ENCODE data around the gene IGFLR1. TPM values are rescaled to one million over a fixed set of nuclear protein-coding genes. Genes with fewer than 3 reads are reported as not detected.

Gene IGFLR1
- total and polyA plus RNA-seq, 2 experiments from 2014 or later = 2.6 to 5.5 TPM

DNA sequence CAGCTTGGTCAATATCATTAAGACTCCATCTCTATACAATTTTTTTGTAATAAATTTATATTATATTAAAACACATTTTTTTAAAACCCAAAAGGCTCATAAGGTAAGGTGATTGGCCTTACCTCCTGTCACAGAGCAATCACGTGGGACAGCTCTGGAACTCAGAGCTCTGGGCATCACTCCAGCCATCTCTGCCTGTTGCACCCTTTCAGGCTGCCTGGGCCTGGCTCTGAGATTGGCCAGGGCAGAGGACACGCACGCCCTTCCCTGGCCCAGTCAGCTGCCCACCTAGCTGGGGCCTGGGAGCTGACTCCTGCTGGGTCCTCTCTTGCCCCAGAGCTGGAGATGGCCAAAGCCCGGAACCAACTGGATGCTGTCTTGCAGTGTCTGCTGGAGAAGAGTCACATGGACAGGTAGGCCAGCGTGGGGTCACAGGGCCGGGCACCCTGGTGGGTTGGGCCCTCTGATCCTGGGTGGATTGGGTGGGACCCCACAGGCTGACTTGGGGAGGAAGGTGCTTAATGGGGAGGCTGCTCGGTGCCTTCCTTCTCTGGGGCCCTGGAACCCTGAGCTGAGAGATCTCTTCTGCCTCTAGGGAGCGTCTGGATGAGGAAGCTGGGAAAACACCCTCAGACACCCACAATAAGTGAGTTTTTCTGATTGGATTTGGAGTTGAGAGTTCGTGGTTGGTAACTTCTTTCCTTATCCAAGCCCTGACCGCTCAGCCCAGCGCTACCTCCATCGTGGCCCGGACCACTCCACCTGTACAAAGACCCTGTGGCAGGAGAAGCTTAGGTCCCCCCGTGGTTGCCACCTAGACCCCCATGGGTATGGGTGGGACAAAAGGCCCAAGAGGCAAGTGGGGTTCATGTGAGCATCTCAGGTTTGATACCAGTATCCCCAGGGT lies 9.8 kb upstream of the IGFLR1 start:
- H3K4me1 ChIP-seq (ENCODE audit: low read depth) = peaks cover 10% of the 10 kb centered on the region
- DNase-seq (ENCODE audit: low read depth in 1 of 2, low spot score in 1 of 2) = no peak
- H3K4me3 ChIP-seq = no peak overlapping the region
- no peaks in the 10 kb centered on the region for H3K36me3 ChIP-seq
- H3K27me3 ChIP-seq = no peaks in the 10 kb centered on the region
- no peak overlapping the region for H3K27ac ChIP-seq
- H3K9me3 ChIP-seq (ENCODE audit: low read depth) = no peaks in the 10 kb centered on the region
- TF ChIP-seq CTCF (IDR thresholded peaks at IDR 0.05; ENCODE audit: low read depth, low read length) = no peak

DNA sequence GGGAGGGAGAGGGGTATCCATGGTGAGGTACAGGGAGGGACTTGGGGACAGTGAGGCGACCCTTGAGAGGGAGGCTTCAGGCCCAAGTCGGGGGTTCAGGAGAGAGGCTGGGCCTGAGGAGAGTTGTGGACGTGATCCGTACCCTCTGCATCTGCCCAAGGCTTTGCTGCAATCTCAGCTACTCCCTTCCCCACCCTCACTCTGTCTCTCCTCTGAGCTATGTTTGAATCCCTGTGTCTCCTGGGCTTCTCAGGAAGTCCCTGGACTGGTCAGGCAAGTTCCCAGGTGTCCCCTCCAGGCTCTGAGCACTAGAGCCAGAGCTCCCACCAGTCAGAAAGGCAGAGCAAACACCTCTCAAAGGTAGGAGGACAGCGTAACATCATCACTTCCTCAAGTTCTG lies 7.9 kb upstream of the IGFLR1 start:
- H3K4me3 ChIP-seq = no peak overlapping the region
- H3K27ac ChIP-seq = no peak overlapping the region
- no peak for TF ChIP-seq CTCF (IDR thresholded peaks at IDR 0.05; ENCODE audit: low read depth, low read length)
- no peaks in the 10 kb centered on the region for H3K9me3 ChIP-seq (ENCODE audit: low read depth)
- no peak for DNase-seq (ENCODE audit: low read depth in 1 of 2, low spot score in 1 of 2)
- no peaks in the 10 kb centered on the region for H3K4me1 ChIP-seq (ENCODE audit: low read depth)
- no peaks in the 10 kb centered on the region for H3K36me3 ChIP-seq
- H3K27me3 ChIP-seq = no peaks in the 10 kb centered on the region

GRCh38 chr19:35748106-35749020 lies 6.1 kb upstream of the IGFLR1 start, which contains the start of gene LIN37:
LIN37 (plus strand) TSS chr19:35748576; CDS start chr19:35748725, 149 bp downstream.
- H3K27me3 ChIP-seq = no peaks in the 10 kb centered on the region
- H3K4me1 ChIP-seq (ENCODE audit: low read depth) = no peaks in the 10 kb centered on the region
- no peak for TF ChIP-seq CTCF (IDR thresholded peaks at IDR 0.05; ENCODE audit: low read depth, low read length)
- peak within 1 kb of the TSS; percentile 75 for H3K4me3 ChIP-seq
- H3K9me3 ChIP-seq (ENCODE audit: low read depth) = no peaks in the 10 kb centered on the region
- H3K36me3 ChIP-seq = no peaks in the 10 kb centered on the region
- H3K27ac ChIP-seq = no peak within 1 kb of the TSS
- DNase-seq (ENCODE audit: low read depth in 1 of 2, low spot score in 1 of 2) = peak; percentile 99 to 100

DNA sequence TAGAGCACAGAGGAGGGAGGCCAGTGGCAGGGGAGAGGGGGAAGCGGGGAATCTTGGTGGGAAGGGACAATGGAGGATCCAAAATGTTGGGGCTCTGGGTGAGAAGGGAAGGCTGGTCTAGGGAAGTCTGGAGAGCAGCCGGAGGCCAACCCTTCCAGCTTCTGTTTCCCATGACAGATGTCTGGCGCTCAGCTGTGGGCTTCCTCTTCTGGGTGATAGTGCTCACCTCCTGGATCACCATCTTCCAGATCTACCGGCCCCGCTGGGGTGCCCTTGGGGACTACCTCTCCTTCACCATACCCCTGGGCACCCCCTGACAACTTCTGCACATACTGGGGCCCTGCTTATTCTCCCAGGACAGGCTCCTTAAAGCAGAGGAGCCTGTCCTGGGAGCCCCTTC lies 4.3 kb upstream of the IGFLR1 start:
- Histone ChIP-seq H3K4me1 (ENCODE audit: low read depth) (no peaks in the 10 kb centered on the region), H3K27ac (peak overlapping the region; percentile 45), H3K36me3 (no peaks in the 10 kb centered on the region), H3K9me3 (ENCODE audit: low read depth) (no peaks in the 10 kb centered on the region), H3K4me3 (peak overlapping the region; percentile 76), H3K27me3 (no peaks in the 10 kb centered on the region)
- TF ChIP-seq CTCF (IDR thresholded peaks at IDR 0.05; ENCODE audit: low read depth, low read length) = no peak
- DNase-seq (ENCODE audit: low read depth in 1 of 2, low spot score in 1 of 2) = no peak

DNA sequence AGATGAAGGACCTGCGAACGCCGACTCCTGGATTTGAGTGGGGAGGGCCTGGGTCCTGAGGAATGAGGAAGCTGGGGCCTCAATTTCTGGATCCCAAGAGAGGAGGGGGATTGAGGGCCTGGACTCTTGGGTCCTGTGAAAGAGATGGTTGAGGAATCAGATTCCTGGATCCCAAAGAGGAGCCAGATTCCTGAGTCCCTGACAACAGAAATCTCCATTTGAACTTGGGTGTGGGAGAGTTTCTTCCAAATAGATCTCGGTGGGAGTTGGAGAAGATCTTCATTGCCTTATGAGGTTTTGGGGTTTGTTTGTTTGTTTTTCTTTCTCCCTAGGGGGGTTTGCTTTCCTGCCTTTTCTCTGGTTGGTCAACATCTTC lies 3.8 kb upstream of the IGFLR1 start:
- DNase-seq (ENCODE audit: low read depth in 1 of 2, low spot score in 1 of 2) = no peak
- no peaks in the 10 kb centered on the region for H3K36me3 ChIP-seq
- no peaks in the 10 kb centered on the region for H3K27me3 ChIP-seq
- H3K9me3 ChIP-seq (ENCODE audit: low read depth) = no peaks in the 10 kb centered on the region
- no peaks in the 10 kb centered on the region for H3K4me1 ChIP-seq (ENCODE audit: low read depth)
- no peak for TF ChIP-seq CTCF (IDR thresholded peaks at IDR 0.05; ENCODE audit: low read depth, low read length)
- H3K27ac ChIP-seq = peak overlapping the region; percentile 45
- H3K4me3 ChIP-seq = peak overlapping the region; percentile 76

Data from cardiac muscle cell (in vitro differentiated cells and primary cell).